IPS-18a (cell line): Measurements from ENCODE around the gene MACC1.
"Not testable (repeated sequence)": the region's sequence is repeated elsewhere in the genome, so short reads cannot be mapped to it uniquely, and the experiment has no call there.

ENCODE experiments used
- H3K27ac ChIP-seq: one replicate; pipeline ENCODE4 v1.5.1; 2013; ENCODE audit warnings: low read length
- H3K27me3 ChIP-seq: one replicate; pipeline ENCODE4 v1.6.1; 2013; ENCODE audit warnings: mild to moderate bottlenecking, low read length; ENCODE audit not compliant: control insufficient read depth, insufficient read depth
- H3K36me3 ChIP-seq: one replicate; pipeline ENCODE4 v1.6.1; 2013; ENCODE audit warnings: low read depth, low read length; ENCODE audit not compliant: control insufficient read depth
- H3K4me1 ChIP-seq: one replicate; pipeline ENCODE4 v1.6.1; 2013; ENCODE audit warnings: low read depth, low read length; ENCODE audit not compliant: control insufficient read depth
- H3K4me3 ChIP-seq: one replicate; pipeline ENCODE4 v1.5.1; 2013; ENCODE audit warnings: low read length
- H3K9ac ChIP-seq: one replicate; pipeline ENCODE4 v1.6.1; 2013; ENCODE audit warnings: mild to moderate bottlenecking, low read length, moderate library complexity
- H3K9me3 ChIP-seq: one replicate; pipeline ENCODE4 v1.6.1; 2013; ENCODE audit warnings: low read depth, low read length; ENCODE audit not compliant: control insufficient read depth

MACC1 gene

DNA sequence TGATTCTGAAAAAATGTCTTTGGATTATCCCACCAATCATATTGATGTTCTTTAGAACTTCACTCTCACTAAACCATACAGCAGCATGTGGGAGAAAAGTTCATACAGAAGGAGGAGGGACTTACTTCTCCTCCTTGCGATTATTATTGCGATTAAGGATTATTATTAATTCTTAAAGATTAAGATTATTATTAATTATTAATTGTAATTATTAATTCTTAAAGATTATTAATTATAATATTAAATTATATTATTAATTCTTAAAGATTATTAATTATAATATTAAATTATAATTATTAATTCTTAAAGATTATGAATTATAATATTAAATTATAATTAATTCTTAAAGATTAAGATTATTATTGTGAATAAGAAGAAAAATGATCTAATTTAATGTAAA is 80.5 kb downstream of the MACC1 start:
- H3K9ac ChIP-seq = no peak overlapping the region
- H3K4me1 ChIP-seq = no peaks in the 10 kb centered on the region
- H3K4me3 ChIP-seq = no peak overlapping the region
- H3K36me3 ChIP-seq = no peaks in the 10 kb centered on the region
- H3K27me3 ChIP-seq = no peaks in the 10 kb centered on the region
- no peaks in the 10 kb centered on the region for H3K9me3 ChIP-seq
- H3K27ac ChIP-seq = no peak overlapping the region

DNA sequence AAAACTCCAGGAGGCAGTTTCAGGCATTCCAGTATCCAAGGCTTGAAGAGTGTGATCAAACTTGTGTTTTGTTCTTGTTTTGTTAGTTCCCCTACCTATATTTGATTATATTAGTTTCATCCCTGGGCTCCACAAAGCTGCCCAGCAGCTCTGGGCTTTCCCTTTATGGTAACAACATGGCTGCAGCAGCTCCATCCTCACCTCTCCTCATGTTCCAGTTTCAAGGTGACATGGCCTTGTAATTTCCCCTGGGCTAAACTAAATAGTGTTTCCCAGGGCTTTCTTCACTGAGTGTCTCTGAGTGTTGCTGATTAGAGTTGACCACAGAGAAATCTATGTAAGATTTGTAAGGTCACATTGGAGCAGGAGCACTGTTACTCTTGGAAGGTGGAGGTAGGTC is 83.4 kb downstream of the MACC1 start:
- Histone ChIP-seq H3K9ac (no peak overlapping the region), H3K4me1 (peaks cover 2% of the 10 kb centered on the region), H3K36me3 (no peaks in the 10 kb centered on the region), H3K27ac (no peak overlapping the region), H3K27me3 (no peaks in the 10 kb centered on the region), H3K4me3 (no peak overlapping the region), H3K9me3 (no peaks in the 10 kb centered on the region)

DNA sequence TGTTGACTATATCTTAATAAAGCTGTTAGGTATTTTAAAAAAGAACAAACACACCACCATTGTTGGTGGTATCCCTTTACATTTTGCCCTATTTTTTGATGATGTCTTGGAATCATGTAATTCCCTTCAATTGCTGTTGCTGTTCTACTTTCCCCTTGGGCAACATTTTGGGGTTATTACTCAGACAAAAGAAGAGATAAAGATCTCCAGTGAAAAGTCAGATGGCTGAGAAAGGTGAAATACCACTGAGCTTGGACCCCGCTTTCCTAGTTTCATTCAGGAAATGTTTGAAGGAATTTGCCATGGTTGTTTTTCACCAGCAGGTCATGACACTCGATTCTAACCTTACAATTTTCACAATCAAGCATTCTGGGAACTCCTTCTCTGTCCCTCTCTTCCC is 84.6 kb downstream of the MACC1 start:
- no peak overlapping the region for H3K27ac ChIP-seq
- no peaks in the 10 kb centered on the region for H3K27me3 ChIP-seq
- no peak overlapping the region for H3K9ac ChIP-seq
- H3K4me3 ChIP-seq = no peak overlapping the region
- peaks cover 6% of the 10 kb centered on the region for H3K4me1 ChIP-seq
- H3K36me3 ChIP-seq = no peaks in the 10 kb centered on the region
- no peaks in the 10 kb centered on the region for H3K9me3 ChIP-seq

DNA sequence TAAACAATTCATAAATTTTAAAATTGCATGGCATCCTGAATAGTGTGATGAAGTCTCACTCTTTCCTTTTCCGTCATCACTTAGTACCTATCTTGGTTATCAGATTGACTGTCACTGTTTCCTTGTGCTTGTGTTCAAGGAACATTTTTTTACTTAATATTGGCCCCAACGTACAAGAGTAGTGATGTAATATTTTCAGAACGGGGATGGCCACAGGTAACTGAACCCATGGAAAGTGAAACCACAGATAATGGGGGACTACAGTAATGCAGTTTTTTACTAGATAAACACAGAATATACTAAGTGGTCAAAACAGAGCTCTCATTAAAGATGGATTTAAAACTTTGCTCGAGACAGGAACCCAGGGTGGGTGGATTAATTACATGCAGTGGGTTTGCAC is 85.4 kb downstream of the MACC1 start:
- H3K27ac ChIP-seq = no peak overlapping the region
- no peaks in the 10 kb centered on the region for H3K27me3 ChIP-seq
- H3K4me3 ChIP-seq = no peak overlapping the region
- H3K36me3 ChIP-seq = no peaks in the 10 kb centered on the region
- H3K4me1 ChIP-seq = peaks cover 11% of the 10 kb centered on the region
- no peak overlapping the region for H3K9ac ChIP-seq
- H3K9me3 ChIP-seq = no peaks in the 10 kb centered on the region

DNA sequence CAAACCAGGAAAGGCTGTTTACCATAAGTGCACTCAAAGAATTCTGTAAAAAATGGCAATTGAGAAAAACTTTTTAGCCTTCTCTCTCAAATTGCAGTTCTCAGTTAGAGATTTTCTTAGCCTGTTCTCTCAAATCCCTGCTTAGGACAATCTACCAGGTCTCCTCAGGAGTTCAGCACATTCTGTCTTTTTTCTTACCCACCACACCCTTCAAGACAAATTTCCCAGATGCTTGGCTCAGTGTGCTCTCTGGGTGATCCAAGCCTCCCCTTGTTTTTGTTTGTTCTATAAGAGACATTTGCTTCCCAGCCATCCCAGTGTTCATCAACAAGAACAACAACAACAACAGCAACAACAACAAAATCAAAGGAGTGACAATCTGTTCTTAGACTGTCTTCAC is 87.3 kb downstream of the MACC1 start:
- no peaks in the 10 kb centered on the region for H3K27me3 ChIP-seq
- H3K4me3 ChIP-seq = no peak overlapping the region
- H3K9ac ChIP-seq = no peak overlapping the region
- no peak overlapping the region for H3K27ac ChIP-seq
- H3K4me1 ChIP-seq = peaks cover 17% of the 10 kb centered on the region
- H3K36me3 ChIP-seq = no peaks in the 10 kb centered on the region
- H3K9me3 ChIP-seq = no peaks in the 10 kb centered on the region

DNA sequence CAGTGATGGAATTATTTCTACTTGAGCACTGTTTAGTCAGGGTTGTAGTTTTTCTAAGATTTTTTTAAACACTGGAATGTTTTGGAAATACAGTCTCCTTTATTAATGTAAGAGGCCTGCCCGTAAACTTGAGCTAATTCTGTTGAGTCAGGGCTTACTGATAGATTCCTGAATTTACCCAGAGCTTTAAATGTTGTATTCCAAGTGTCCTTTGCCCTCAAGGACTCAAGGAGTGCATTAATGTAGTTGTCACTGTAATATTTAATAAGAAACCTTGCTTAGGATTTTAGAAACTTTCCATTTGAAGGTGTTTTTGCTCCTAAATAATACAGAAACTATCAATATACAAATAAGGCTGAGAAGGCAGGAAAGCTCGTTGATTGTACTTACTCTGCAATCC is 89.2 kb downstream of the MACC1 start:
- H3K9ac ChIP-seq = no peak overlapping the region
- no peaks in the 10 kb centered on the region for H3K36me3 ChIP-seq
- no peaks in the 10 kb centered on the region for H3K9me3 ChIP-seq
- peak overlapping the region; percentile 21 for H3K27ac ChIP-seq
- H3K4me3 ChIP-seq = no peak overlapping the region
- H3K4me1 ChIP-seq = peaks cover 17% of the 10 kb centered on the region
- no peaks in the 10 kb centered on the region for H3K27me3 ChIP-seq

DNA sequence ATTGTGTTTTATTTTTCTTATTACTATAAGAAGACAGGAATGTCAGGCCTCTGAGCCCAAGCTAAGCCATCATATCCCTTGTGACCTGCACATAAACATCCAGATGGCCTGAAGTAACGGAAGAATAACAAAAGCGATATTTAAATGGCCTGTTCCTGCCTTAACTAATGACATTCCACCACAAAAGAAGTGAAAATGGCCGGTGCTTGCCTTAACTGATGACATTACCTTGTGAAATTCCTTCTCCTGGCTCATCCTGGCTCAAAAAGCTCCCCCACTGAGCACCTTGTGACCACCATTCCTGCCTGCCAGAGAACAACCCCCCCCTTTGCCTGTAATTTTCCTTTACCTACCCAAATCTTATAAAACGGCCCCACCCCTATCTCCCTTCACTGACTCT is 91.1 kb downstream of the MACC1 start:
- H3K27me3 ChIP-seq, H3K36me3 ChIP-seq, H3K4me3 ChIP-seq, H3K9me3 ChIP-seq, H3K9ac ChIP-seq: not testable (repeated sequence)
- peaks cover 17% of the 10 kb centered on the region for H3K4me1 ChIP-seq
- peak overlapping the region; percentile 68 for H3K27ac ChIP-seq

GRCh38 chr7:20124087-20124486 is 93.1 kb downstream of the MACC1 start:
- H3K9ac ChIP-seq, H3K27me3 ChIP-seq, H3K36me3 ChIP-seq, H3K9me3 ChIP-seq, H3K27ac ChIP-seq: not testable (repeated sequence)
- Histone ChIP-seq H3K4me3 (peak overlapping the region; percentile 2), H3K4me1 (peaks cover 28% of the 10 kb centered on the region)

DNA sequence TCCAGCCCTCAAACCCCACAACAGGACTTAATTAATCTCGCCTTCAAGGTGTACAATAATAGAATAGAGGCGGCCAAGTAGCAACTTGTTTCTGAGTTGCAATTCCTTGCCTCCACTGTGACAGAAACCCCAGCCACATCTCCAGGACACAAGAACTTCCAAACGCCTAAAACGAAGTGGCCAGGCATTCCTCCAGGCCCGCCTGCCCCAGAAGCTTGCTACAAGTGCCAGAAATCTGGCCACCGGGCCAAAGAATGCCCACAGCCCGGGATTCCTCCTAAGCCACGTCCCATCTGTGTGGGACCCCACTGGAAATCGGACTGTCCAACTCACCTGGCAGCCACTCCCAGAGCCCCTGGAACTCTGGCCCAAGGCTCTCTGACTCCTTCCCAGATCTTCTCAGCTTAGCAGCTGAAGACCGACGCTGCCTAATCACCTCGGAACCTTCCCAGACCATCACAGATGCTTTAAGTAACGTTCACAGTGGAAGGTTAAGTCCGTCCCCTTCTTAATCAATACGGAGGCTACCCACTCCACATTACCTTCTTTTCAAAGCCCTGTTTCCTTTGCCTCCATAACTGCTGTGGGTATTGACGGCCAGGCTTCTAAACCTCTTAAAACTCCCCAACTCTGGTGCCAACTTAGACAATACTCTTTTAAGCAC is 94.4 kb downstream of the MACC1 start:
- Histone ChIP-seq H3K4me1 (peaks cover 27% of the 10 kb centered on the region), H3K4me3 (peak overlapping the region; percentile 43)
- not testable (repeated sequence) for H3K27ac ChIP-seq

DNA sequence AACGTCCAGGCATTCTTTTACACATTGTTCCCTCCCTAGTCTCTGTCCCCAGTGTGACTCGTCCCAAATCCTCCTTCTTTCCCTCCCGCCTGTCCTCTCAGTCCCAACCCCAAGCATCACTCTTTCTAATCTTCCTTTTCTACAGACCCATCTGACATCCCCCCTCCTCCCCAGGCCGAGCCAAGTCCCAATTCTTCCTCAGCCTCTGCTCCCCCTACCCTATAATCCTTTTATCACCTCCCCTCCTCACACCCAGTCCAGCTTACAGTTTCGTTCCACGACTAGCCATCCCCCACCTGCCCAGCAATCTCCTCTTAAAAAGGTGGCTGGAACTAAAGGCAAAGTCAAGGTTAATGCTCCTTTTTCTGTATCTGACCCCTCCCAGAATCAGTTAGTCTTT is 95.1 kb downstream of the MACC1 start:
- Histone ChIP-seq H3K9me3 (no peaks in the 10 kb centered on the region), H3K27ac (no peak overlapping the region), H3K9ac (peak overlapping the region; percentile 63), H3K36me3 (no peaks in the 10 kb centered on the region), H3K4me3 (peak overlapping the region; percentile 43), H3K27me3 (no peaks in the 10 kb centered on the region), H3K4me1 (peaks cover 27% of the 10 kb centered on the region)

More for the DNA sequence above, 94.4 kb downstream of the MACC1 start:
- not testable (repeated sequence) for H3K9me3 ChIP-seq, H3K27me3 ChIP-seq, H3K36me3 ChIP-seq
- H3K9ac ChIP-seq = peak overlapping the region; percentile 63

GRCh38 chr7:20121404-20121803 is 95.8 kb downstream of the MACC1 start:
- H3K9ac ChIP-seq = peak overlapping the region; percentile 63

DNA sequence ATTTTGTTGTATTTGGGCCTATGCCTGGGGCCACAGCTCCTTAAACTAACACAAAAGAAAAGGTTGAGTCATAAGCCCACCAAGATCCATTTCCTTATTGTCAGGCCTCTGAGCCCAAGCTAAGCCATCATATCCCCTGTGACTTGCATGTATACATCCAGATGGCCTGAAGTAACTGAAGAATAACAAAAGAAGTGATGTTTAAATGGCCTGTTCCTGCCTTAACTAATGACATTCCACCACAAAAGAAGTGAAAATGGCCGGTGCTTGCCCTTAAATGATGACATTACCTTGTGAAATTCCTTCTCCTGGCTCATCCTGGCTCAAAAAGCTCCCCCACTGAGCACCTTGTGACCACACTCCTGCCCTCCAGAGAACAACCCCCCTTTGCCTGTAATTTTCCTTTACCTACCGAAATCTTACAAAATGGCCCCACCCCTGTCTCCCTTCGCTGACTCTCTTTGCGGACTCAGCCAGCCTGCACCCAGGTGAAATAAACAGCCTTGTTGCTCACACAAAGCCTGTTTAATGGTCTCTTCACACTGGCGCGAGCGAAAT is 96.5 kb downstream of the MACC1 start:
- Histone ChIP-seq H3K27ac (peak overlapping the region; percentile 87), H3K4me3 (peak overlapping the region; percentile 43), H3K4me1 (peaks cover 20% of the 10 kb centered on the region), H3K9ac (peak overlapping the region; percentile 63)
- H3K27me3 ChIP-seq, H3K36me3 ChIP-seq, H3K9me3 ChIP-seq: not testable (repeated sequence)

More at GRCh38 chr7:20121404-20121803, 95.8 kb downstream of the MACC1 start:
- Histone ChIP-seq H3K9me3 (no peaks in the 10 kb centered on the region), H3K27me3 (no peaks in the 10 kb centered on the region), H3K4me3 (peak overlapping the region; percentile 43), H3K27ac (peak overlapping the region; percentile 57), H3K36me3 (no peaks in the 10 kb centered on the region), H3K4me1 (peaks cover 22% of the 10 kb centered on the region)
